HG02943 (cell line): ENCODE data around the gene NPIPA7.
"Not testable (repeated sequence)": the region's sequence is repeated elsewhere in the genome, so short reads cannot be mapped to it uniquely, and the experiment has no call there.

Experiments
- ATAC-seq: cut with Tn5 transposase; IDR thresholded peaks from one replicate; pipeline ENCODE4 v1.9.1; 2021; ENCODE audit warnings: mild to moderate bottlenecking, low read depth, moderate library complexity; ENCODE audit not compliant: unreplicated experiment

NPIPA7 gene

DNA sequence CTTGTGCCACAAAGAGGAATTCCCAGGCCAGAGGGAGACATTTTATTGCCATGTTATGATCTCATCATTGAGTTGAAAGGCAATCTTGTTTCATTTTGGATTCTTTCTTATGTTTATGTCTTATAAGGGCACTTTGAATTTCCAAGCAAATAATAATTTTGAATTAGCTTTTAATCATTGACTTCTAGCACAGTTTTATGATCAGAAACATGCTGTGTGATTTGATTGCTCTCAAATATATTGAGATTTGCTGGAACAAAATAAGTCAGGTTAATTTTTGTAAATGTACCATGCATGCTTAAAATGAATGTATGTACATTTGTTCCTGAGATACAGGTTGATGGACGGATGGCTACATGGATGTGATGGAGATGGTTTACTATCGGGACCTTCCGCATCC, at the start of gene NPIPA7:
Gene NPIPA7, plus strand, starts transcription at position 301 of the 400 bp plus-strand sequence. CDS start 105 bp downstream, outside the sequence.
- ATAC-seq = not testable (repeated sequence)

GRCh38 chr16:16331466-16331865, 47.5 kb upstream of the NPIPA7 start:
- ATAC-seq = not testable (repeated sequence)

- ATAC-seq = not testable (repeated sequence)
Measured at GRCh38 chr16:16357556-16357955, 21.4 kb upstream of the NPIPA7 start.

DNA sequence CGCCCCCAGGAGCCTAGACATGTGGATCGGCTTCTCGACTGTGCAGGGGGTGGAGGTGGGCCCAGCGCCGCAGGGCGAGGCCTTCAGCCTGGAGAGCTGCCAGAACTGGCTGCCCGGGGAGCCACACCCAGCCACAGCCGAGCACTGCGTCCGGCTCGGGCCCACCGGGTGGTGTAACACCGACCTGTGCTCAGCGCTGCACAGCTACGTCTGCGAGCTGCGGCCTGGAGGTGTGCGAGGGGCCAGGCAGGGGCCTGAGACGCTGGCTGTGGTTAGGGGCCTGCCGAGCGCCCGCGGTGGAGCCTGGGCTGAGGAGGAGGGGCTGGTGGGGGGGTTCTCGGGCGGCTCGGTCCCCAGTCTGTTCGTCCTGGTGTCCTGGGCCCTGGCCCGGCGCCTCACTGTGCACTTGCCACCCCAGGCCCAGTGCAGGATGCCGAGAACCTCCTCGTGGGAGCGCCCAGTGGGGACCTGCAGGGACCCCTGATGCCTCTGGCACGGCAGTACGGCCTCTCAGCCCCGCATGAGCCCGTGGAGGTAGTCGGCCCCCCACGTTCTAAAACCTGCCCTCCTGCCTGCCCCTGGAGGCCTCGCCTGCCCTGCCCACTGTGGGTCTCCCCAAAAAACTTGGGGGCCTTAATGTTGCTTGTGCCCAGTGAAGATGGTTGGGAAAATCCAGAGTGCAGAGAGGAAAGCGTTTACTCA, 20.2 kb upstream of the NPIPA7 start:
- not testable (repeated sequence) for ATAC-seq

- ATAC-seq = not testable (repeated sequence)
Measured at GRCh38 chr16:16363595-16363994, 15.3 kb upstream of the NPIPA7 start.

- ATAC-seq = not testable (repeated sequence)
Measured at GRCh38 chr16:16364100-16364499, 14.8 kb upstream of the NPIPA7 start.

DNA sequence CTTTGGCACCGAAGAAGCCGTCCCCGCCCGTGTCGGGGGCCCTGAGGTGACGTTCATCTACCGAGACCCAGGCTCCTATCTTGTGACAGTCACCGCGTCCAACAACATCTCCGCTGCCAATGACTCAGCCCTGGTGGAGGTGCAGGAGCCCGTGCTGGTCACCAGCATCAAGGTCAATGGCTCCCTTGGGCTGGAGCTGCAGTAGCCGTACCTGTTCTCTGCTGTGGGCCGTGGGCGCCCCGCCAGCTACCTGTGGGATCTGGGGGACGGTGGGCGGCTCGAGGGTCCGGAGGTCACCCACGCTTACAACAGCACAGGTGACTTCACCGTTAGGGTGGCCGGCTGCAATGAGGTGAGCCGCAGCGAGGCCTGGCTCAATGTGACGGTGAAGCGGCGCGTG, 14.2 kb upstream of the NPIPA7 start:
- not testable (repeated sequence) for ATAC-seq

DNA sequence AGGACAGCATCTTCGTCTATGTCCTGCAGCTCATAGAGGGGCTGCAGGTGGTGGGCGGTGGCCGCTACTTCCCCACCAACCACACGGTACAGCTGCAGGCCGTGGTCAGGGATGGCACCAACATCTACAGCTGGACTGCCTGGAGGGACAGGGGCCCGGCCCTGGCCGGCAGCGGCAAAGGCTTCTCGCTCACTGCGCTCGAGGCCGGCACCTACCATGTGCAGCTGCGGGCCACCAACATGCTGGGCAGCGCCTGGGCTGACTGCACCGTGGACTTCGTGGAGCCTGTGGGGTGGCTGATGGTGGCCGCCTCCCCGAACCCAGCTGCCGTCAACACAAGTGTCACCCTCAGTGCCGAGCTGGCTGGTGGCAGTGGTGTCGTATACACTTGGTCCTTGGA, 13.6 kb upstream of the NPIPA7 start:
- not testable (repeated sequence) for ATAC-seq

- ATAC-seq = not testable (repeated sequence)
Measured at GRCh38 chr16:16365851-16366250, 13.1 kb upstream of the NPIPA7 start.

GRCh38 chr16:16366552-16367284, 12.2 kb upstream of the NPIPA7 start:
- not testable (repeated sequence) for ATAC-seq

GRCh38 chr16:16367285-16367628, 11.7 kb upstream of the NPIPA7 start:
- not testable (repeated sequence) for ATAC-seq

DNA sequence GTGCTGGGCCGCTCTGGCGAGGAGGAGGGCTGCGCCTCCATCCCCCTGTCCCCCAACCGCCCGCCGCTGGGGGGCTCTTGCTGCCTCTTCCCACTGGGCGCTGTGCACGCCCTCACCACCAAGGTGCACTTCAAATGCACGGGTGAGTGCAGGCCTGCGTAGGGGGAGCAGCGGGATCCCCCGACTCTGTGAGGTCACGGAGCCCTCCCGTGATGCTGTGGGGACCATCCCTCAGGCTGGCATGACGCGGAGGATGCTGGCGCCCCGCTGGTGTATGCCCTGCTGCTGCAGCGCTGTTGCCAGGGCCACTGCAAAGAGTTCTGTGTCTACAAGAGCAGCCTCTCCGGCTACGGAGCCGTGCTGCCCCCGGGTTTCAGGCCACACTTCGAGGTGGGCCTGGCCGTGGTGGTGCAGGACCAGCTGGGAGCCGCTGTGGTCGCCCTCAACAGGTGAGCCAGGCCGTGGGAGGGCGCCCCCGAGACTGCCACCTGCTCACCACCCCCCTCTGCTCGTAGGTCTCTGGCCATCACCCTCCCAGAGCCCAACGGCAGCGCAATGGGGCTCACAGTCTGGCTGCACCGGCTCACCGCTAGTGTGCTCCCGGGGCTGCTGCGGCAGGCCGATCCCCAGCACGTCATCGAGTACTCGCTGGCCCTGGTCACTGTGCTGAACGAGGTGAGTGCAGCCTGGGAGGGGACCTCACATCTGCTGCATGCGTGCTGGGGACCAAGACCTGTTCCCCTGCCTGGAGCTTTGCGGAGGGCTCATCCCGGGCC, 9.7 kb upstream of the NPIPA7 start:
- ATAC-seq = not testable (repeated sequence)

DNA sequence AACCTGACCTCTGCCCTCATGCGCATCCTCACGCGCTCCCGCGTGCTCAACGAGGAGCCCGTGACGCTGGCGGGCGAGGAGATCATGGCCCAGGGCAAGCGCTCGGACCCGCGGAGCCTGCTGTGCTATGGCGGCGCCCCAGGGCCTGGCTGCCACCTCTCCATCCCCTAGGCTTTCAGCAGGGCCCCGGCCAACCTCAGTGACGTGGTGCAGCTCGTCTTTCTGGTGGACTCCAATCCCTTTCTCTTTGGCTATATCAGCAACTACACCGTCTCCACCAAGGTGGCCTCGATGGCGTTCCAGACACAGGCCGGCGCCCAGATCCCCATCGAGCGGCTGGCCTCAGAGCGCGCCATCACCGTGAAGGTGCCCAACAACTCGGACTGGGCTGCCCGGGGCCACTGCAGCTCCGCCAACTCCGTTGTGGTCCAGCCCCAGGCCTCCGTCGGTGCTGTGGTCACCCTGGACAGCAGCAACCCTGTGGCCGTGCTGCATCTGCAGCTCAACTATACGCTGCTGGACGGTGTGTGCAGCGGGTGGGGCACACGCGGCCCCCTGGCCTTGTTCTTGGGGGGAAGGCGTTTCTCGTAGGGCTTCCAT, 7.7 kb upstream of the NPIPA7 start:
- ATAC-seq = not testable (repeated sequence)

DNA sequence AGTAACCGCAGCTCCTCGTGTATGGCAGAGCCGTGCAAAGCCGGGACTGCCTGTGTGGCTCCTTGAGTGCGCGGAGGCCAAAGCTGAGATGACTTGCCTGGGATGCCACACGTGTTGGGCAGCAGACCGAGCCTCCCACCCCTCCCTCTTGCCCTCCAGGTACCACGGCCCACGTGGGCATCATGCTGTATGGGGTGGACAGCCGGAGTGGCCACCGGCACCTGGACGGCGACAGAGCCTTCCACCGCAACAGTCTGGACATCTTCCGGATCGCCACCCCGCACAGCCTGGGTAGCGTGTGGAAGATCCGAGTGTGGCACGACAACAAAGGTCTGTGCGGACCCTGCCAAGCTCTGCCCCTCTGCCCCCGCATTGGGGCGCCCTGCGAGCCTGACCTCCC, 4.7 kb upstream of the NPIPA7 start:
- not testable (repeated sequence) for ATAC-seq

DNA sequence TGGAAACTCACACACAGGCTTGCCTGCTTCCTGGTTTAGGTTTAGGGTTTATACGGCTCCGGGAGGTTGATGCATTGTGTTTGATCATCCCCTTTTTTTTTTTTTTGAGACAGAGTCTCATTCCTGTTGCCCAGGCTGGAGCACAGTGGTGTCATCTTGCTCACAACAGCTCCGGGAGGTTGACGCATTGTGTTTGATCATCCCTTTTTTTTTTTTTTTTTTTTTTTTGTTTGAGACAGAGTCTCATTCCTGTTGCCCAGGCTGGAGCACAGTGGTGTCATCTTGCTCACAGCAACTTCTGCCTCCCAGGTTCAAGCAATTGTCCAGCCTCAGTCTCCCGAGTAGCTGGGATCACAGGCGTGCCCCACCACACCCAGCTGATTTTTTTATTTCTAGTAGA, 20.7 kb downstream of the NPIPA7 start:
- not testable (repeated sequence) for ATAC-seq

GRCh38 chr16:16402333-16402732, 23.4 kb downstream of the NPIPA7 start:
- not testable (repeated sequence) for ATAC-seq

GRCh38 chr16:16404283-16404682, 25.3 kb downstream of the NPIPA7 start:
- ATAC-seq = not testable (repeated sequence)

- not testable (repeated sequence) for ATAC-seq
Measured at GRCh38 chr16:16405421-16405820, 26.5 kb downstream of the NPIPA7 start.

GRCh38 chr16:16408430-16408829, 29.5 kb downstream of the NPIPA7 start:
- ATAC-seq = not testable (repeated sequence)

GRCh38 chr16:16413773-16414172, 34.8 kb downstream of the NPIPA7 start:
- not testable (repeated sequence) for ATAC-seq

DNA sequence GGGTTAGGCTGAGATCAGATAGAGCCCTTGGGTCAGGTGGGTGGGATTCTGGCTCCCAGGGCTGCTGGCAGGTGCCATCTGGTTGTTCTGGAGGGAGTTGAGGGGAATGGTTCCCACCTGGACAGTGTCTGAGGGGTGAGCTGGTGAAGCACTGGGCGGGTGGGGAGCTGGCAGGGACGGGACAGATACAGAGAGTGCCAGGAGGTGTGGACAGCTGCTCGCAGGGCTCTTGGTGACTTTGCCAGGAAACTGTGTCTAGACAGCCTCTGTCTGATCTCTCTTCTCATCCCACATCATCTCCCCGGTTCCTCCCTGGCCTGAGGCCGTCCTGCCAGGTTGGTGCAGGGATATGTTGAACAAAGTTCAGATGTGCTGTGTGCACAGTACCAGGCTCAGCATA, 38.1 kb downstream of the NPIPA7 start:
- not testable (repeated sequence) for ATAC-seq
